ENCODE results near the gene RTL10.

RTL10 gene

DNA sequence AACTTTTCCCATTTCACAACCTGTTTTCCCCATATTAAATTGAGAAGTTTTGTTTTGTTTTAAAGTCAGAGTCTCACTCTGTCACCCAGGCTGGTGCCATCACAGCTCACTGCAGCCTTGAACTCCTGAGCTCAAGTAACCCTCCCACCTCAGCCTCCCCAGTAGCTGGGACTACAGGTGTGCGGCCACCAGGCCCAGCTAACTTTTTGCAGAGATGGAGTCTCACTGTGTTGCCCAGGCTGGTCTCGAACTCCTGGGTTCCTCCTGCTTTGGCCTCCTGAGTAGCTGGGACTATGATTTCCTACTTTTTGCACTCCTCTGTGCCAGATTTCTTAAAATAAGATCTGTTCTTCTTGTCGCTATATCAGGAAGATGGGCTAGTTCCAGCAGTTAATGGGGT, 44.9 kb downstream of the RTL10 start:
- no peak for DNase-seq (ENCODE audit: low read depth, low spot score)

DNA sequence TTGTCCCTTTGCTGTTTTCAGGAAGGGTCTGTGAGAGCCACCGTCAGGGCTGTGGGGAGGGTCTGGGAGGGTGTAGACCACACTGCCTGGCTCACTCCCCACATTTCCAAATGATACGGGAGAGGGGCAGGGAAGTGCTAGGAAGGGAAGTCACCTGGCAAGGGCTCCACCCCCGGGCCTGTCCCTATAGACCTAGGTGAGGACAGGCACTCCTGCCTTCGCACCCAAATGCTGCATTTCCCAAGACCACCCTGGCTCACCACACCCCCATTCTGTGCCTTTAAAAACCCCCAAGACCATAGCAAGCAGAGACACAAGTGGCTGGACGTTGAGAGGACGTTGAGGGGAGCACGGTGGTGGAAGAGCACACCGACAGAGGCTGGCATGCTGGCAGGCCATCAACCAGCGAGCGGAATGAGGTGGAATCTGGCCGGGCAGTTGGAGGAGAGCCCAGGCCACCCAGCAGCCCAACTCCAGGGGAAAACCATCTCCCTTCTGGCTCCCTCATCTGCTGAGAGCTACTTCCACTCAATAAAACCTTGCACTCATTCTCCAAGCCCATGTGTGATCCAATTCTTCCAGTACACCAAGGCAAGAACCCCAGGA, 45.7 kb downstream of the RTL10 start:
- DNase-seq (ENCODE audit: low read depth, low spot score), result no peak

DNA sequence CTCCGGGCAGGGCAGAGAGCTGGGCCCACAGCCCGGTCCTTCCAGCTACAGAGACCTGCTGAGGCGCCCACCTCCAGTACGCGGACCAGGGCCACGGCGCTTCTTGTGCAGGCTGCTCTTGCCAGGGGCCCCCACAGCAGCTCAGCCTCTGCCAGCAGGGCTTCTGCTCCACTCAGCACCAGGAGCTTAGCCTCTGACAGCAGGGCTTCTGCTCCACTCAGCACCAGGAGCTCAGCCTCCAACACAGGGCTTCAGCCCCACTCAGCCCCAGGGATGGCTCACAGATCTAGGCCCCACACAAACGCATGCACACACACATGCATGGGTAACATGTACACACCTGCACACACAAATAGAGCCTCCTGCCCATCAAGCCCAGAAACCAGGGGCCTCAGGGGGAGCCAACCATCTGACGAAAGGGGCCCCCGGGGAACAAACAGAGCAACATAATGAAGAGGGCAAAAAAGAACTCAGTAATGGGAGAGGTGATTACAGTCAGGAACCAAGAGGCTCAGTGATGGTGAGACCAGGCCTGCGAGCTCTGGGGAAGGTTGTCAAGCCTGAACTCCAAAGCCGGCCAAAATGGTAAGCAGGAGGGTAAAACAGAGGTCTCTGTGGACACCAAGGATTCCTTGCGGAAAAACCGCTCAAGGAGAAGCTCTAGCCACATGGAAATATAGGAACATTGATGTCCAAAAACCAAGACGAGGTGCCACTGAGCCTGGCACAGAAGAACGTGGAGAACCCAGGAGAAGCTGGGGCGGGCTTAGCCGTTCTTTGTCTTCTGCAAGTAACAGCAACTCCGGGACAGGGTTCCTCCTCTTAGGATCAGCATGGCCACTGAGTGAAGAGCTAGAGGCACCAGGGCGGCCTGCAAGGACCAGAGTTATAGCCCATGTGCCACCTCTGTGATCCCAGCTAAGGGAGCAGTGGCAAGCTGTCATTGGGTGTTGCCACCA, 46.5 kb downstream of the RTL10 start:
- DNase-seq (ENCODE audit: low read depth, low spot score), result no peak

DNA sequence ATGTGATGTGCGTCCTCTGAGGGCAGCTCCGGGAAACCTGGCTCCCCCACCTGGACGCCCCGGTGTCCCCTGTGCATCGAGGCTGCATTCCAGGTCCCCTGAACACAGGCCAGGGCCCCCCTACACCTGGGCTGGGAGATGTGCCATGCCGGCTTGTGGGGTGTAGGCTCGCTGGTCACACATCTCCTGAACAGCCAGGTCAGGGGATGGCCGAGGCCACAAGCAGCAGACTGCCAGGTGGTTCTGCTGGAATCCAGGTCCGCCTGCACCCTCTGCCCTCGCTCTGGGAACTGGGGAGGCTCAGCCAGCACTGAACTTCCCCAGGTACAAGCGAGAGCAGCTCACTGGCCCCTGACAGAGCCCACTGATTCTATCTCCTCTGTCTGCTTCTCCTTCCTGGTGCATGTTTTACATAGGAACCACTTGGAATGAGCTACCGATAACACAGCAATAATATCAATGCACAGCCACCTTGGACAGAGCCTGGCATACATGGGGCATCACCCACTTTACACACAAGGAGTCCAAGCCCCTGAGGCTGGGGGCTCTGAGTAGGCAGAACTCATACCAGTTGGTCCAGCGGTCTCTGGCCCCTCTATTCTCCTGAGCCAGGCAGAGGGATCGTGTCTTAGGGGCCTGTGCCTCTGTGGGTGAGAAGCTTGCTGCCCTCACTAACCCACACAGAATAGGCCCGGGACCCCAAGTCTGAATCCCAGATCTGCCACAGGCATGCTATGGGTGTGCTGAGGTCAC, 47.3 kb downstream of the RTL10 start:
- no peak for DNase-seq (ENCODE audit: low read depth, low spot score)

DNA sequence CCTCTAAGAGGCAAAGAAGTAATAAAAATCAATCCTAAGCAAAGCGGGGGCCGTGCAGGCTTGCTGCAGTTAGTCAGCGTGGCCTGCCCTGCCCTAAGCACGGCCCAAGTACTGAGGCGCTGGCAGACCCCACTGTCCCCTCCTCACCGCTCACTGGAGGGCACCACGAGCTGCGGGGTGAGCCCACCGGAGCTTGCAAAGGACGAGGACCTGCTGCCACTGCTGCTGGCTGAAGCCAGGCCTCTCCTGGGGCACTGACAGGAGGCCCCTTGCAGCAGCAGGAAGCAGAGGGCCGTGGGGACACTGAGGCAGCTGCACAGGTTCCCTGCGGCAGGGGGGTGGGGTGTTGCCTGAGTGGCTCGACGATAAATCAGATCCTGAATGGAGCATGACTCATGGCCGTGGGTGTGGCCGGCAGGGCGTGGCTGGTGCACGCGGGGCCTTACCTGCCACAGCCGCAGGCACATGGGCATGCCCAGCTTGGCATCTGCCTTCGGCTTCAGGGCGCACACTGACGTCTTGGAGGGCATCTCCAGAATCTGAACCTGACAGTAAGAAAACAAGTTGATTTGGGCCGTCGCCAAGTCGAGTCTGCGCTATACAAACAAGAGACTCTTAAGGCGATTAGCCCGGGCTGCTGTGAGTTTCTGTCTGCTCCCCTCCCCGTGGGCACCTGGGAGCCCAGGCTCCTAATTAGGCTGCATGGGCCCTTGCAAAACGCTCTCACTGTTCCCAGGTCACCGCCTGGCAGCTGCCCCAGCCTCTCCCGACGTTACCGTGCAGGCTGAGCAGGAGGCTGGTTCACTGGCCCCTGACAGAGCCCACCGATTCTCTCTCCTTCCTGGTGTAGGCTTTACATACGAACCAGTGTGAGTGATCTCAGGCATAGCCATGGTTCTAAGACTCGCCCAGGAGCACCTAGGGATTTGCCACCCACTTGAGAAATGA, 48.2 kb downstream of the RTL10 start:
- no peak for DNase-seq (ENCODE audit: low read depth, low spot score)

DNA sequence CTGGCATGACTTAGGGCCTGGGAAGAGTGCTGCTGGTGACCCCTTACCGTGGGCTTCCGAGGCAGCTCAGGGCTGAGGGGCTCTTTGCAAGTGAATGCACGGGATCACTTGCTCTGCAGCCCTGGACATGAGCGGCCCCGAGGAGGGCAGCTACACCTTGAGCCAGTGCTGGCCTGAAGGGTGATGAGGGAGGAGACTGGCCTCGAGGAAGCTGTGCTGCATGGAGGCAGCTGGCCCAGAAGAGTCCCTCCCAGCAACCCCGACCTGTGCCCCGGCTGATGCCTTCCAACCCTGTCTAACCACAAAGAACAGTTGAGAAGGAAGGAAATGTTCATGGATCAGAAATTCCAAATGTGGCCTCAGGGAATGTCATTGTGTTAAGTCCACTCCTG, 48.9 kb downstream of the RTL10 start:
- DNase-seq (ENCODE audit: low read depth, low spot score), result no peak

Measured in brain pericyte (primary cell).